ENCODE measurements around the gene FAM98B. TPM values are rescaled to one million over a fixed set of nuclear protein-coding genes. Genes with fewer than 3 reads are reported as not detected.

FAM98B gene
- total and polyA plus RNA-seq, 10 of the 15 experiments (the other 5 are each of a cell fraction or from before 2014, with no cell fraction given), result 1.3 to 36.7 (median 10.9) TPM

DNA sequence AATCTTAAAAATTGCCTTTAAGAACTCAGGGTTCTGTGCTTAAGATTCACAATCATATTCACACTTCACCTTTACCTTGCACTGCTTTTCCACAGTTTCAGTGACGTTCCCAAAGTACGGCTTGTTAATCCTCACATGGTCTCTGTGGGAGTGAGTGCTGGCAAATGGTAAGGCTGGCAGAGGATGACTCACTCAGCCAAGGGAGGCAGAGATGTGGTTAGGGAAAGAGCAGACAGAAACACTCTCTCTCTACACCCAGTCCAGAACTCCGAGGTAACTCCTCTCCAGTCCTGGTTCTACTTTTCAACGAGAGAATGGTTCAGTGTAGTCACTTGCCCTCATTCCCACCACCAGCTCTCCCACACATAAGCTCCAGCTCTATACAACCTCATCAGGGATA lies 77.6 kb downstream of the FAM98B start:
- in situ Hi-C loops (cut with MboI), result no loop called here
- FAIRE-seq (no peak), DNase-seq (ENCODE audit: low read depth, low spot score) (no peak), ATAC-seq (no peak)
- Histone ChIP-seq H3K27ac (ENCODE audit: control insufficient read depth, insufficient read depth) (no peak overlapping the region), H3K9me3 (replicated peaks; ENCODE audit: control insufficient read depth, insufficient read depth, low read length) (no peaks in the 10 kb centered on the region), H3K4me1 (ENCODE audit: control insufficient read depth, insufficient read depth, low read length) (no peaks in the 10 kb centered on the region), H3K4me3 (no peak overlapping the region), H3K27me3 (replicated peaks in 1 of 2; ENCODE audit: control insufficient read depth in 2 of 2, insufficient read depth in 2 of 2, low read length in 1 of 2) (no peaks in the 10 kb centered on the region), H3K4me2 (ENCODE audit: control insufficient read depth, insufficient read depth) (no peak overlapping the region), H3K79me2 (ENCODE audit: control insufficient read depth, insufficient read depth, low read length) (no peaks in the 10 kb centered on the region), H3K36me3 (ENCODE audit: control insufficient read depth in 2 of 2, insufficient read depth in 2 of 2, low read length in 1 of 2) (peaks cover 3 to 8% of the 10 kb centered on the region in 2 experiments; a peak in 3 of 4 replicates), H4K20me1 (ENCODE audit: control insufficient read depth, insufficient read depth) (no peaks in the 10 kb centered on the region; the same call in 1 of the 2 replicates), H2AFZ (ENCODE audit: control insufficient read depth, low read depth, low read length) (no peak overlapping the region), H3K9ac (ENCODE audit: control insufficient read depth, insufficient read depth, low read length) (no peak overlapping the region)
- POLR2A ChIA-PET, result interaction anchor here (0.8 kb wide), 1 partner anchor 158 kb away, joined by 3 read pairs; no protein-coding TSS in a partner anchor
- BruUV-seq (replicated peaks), result no TSS peak
- intact Hi-C loops (cut with micrococcal nuclease; ENCODE audit: unreplicated experiment), result no loop called here
- 83% methylated on average over 4 of the region's 4 CpGs for WGBS (ENCODE audit: insufficient coverage, insufficient replicate concordance, low lambda C conversion rate, missing lambda C conversion rate)
- TF ChIP-seq NFYA (IDR thresholded peaks at IDR 0.05; ENCODE audit: borderline replicate concordance, low read depth, low read length) (no peak), TCF3 (IDR thresholded peaks at IDR 0.05; ENCODE audit: borderline replicate concordance, insufficient read depth, low read depth, low read length) (no peak), ZNF217 (IDR thresholded peaks at IDR 0.05) (no peak), CREM (IDR thresholded peaks at IDR 0.05; ENCODE audit: low read depth) (no peak), ATF7 (IDR thresholded peaks at IDR 0.05; ENCODE audit: low read depth) (no peak), CHD2 (IDR thresholded peaks at IDR 0.05; ENCODE audit: borderline replicate concordance, low read depth, low read length) (no peak), NFYB (IDR thresholded peaks at IDR 0.05; ENCODE audit: insufficient read depth, low read depth, low read length) (no peak), MYC (IDR thresholded peaks at IDR 0.05; ENCODE audit: insufficient read depth, insufficient read length, insufficient replicate concordance, low read length, severe bottlenecking) (no peak), FOXK2 (IDR thresholded peaks at IDR 0.05) (no peak), RCOR1 (conservative IDR thresholded peaks at IDR 0.05; ENCODE audit: low read depth, low read length) (no peak), TAF1 (IDR thresholded peaks at IDR 0.05; ENCODE audit: borderline replicate concordance, low read depth, low read length) (no peak), CBFB (IDR thresholded peaks at IDR 0.05; ENCODE audit: low read depth) (no peak), BCL11A (IDR thresholded peaks at IDR 0.05; ENCODE audit: low read depth, low read length) (no peak), MEF2B (IDR thresholded peaks at IDR 0.05; ENCODE audit: partially characterized antibody, poor library complexity, severe bottlenecking) (no peak), BACH1 (IDR thresholded peaks at IDR 0.05; ENCODE audit: borderline replicate concordance) (no peak)
- TF ChIP-seq, protein P1, sequence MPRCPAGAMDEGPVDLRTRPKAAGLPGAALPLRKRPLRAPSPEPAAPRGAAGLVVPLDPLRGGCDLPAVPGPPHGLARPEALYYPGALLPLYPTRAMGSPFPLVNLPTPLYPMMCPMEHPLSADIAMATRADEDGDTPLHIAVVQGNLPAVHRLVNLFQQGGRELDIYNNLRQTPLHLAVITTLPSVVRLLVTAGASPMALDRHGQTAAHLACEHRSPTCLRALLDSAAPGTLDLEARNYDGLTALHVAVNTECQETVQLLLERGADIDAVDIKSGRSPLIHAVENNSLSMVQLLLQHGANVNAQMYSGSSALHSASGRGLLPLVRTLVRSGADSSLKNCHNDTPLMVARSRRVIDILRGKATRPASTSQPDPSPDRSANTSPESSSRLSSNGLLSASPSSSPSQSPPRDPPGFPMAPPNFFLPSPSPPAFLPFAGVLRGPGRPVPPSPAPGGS (IDR thresholded peaks at IDR 0.05; ENCODE audit: borderline replicate concordance, insufficient read depth, low read depth, low read length, poor library complexity, severe bottlenecking), result no peak
- TF ChIP-seq, protein P2, sequence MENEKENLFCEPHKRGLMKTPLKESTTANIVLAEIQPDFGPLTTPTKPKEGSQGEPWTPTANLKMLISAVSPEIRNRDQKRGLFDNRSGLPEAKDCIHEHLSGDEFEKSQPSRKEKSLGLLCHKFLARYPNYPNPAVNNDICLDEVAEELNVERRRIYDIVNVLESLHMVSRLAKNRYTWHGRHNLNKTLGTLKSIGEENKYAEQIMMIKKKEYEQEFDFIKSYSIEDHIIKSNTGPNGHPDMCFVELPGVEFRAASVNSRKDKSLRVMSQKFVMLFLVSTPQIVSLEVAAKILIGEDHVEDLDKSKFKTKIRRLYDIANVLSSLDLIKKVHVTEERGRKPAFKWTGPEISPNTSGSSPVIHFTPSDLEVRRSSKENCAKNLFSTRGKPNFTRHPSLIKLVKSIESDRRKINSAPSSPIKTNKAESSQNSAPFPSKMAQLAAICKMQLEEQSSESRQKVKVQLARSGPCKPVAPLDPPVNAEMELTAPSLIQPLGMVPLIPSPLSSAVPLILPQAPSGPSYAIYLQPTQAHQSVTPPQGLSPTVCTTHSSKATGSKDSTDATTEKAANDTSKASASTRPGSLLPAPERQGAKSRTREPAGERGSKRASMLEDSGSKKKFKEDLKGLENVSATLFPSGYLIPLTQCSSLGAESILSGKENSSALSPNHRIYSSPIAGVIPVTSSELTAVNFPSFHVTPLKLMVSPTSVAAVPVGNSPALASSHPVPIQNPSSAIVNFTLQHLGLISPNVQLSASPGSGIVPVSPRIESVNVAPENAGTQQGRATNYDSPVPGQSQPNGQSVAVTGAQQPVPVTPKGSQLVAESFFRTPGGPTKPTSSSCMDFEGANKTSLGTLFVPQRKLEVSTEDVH (IDR thresholded peaks at IDR 0.05; ENCODE audit: low read depth, partially characterized antibody), result no peak
- SMC1A ChIA-PET (ENCODE audit: uncharacterized antibody, unreplicated experiment), result interaction anchor here (0.6 to 5.7 kb wide), 8 partner anchors 10 to 159 kb away, joined by 3 to 28 read pairs (median 4); no protein-coding TSS in a partner anchor
- CTCF ChIA-PET, result interaction anchor here (0.8 to 2.8 kb wide), 9 partner anchors 9 to 168 kb away, joined by 4 to 9 read pairs (median 5); no protein-coding TSS in a partner anchor
- RAD21 ChIA-PET (ENCODE audit: unreplicated experiment), result interaction anchor here (1.2 to 4.0 kb wide), 3 partner anchors 142 to 165 kb away, joined by 3 to 21 read pairs (median 4); no protein-coding TSS in a partner anchor

All from GM12878 (cell line).